Astrocyte (in vitro differentiated cells and primary cell): ENCODE data around the gene SVOPL. TPM values are rescaled to one million over a fixed set of nuclear protein-coding genes. Genes with fewer than 3 reads are reported as not detected.
"Not testable (repeated sequence)": the region's sequence is repeated elsewhere in the genome, so short reads cannot be mapped to it uniquely, and the experiment has no call there.

ENCODE experiments used
- DNase-seq: peaks from one replicate; pipeline ENCODE4 v3.0.0-alpha.2; 2010; ENCODE audit warnings: low read depth
- FAIRE-seq: peaks from 2 replicates; lab custom pipeline; 2011; peaks lifted over from hg19 to GRCh38; lab: Jason Lieb, UNC
- H2AFZ ChIP-seq: 2 replicates; pipeline ENCODE4 v1.6.0; 2012; ENCODE audit warnings: low read depth, low read length, inconsistent platforms
- H3K27ac ChIP-seq: 2 replicates; pipeline ENCODE4 v1.5.1; 2011; ENCODE audit warnings: low read depth, low read length, inconsistent platforms
- H3K27me3 ChIP-seq: 2 replicates; pipeline ENCODE4 v1.6.0; 2011; ENCODE audit warnings: low read length, inconsistent platforms; ENCODE audit not compliant: insufficient read depth
- H3K36me3 ChIP-seq: 2 replicates; pipeline ENCODE4 v1.5.1; 2011; ENCODE audit warnings: low read length, inconsistent platforms; ENCODE audit not compliant: insufficient read depth
- H3K4me1 ChIP-seq: 2 replicates; pipeline ENCODE4 v1.5.1; 2011; ENCODE audit warnings: low read length, inconsistent platforms; ENCODE audit not compliant: insufficient read depth
- H3K4me2 ChIP-seq: 2 replicates; pipeline ENCODE4 v1.6.0; 2012; ENCODE audit warnings: low read length, inconsistent platforms
- H3K4me3 ChIP-seq: 2 replicates; pipeline ENCODE4 v1.5.1; 2011; ENCODE audit warnings: low read depth, mild to moderate bottlenecking, low read length, inconsistent platforms; ENCODE audit not compliant: insufficient read depth
- H3K79me2 ChIP-seq: 2 replicates; pipeline ENCODE4 v1.6.0; 2012; ENCODE audit warnings: mild to moderate bottlenecking, low read length, inconsistent platforms; ENCODE audit not compliant: insufficient read depth
- H3K9ac ChIP-seq: 2 replicates; pipeline ENCODE4 v1.6.0; 2012; ENCODE audit warnings: mild to moderate bottlenecking, low read length, inconsistent platforms
- H3K9me3 ChIP-seq: 2 replicates; pipeline ENCODE4 v1.5.1; 2012; ENCODE audit warnings: low read depth, mild to moderate bottlenecking, low read length, inconsistent platforms; ENCODE audit not compliant: insufficient read depth
- H4K20me1 ChIP-seq: 2 replicates; pipeline ENCODE4 v1.6.0; 2012; ENCODE audit warnings: low read length, inconsistent platforms; ENCODE audit not compliant: insufficient read depth
- H3K27ac Mint-ChIP-seq: one replicate; pipeline ENCODE4 v1.8.0; 2021; ENCODE audit warnings: mild to moderate bottlenecking, mixed read lengths; ENCODE audit not compliant: unreplicated experiment
- H3K27me3 Mint-ChIP-seq: one replicate; pipeline ENCODE4 v1.8.0; 2021; ENCODE audit warnings: low read depth, mixed read lengths; ENCODE audit not compliant: unreplicated experiment
- H3K36me3 Mint-ChIP-seq: one replicate; pipeline ENCODE4 v1.8.0; 2021; ENCODE audit warnings: low read depth, mixed read lengths; ENCODE audit not compliant: unreplicated experiment
- H3K4me1 Mint-ChIP-seq: one replicate; pipeline ENCODE4 v1.8.0; 2021; ENCODE audit warnings: low read depth, mixed read lengths; ENCODE audit not compliant: unreplicated experiment
- H3K4me3 Mint-ChIP-seq: one replicate; pipeline ENCODE4 v1.8.0; 2021; ENCODE audit warnings: mild to moderate bottlenecking, moderate library complexity, mixed read lengths; ENCODE audit not compliant: unreplicated experiment
- H3K9me3 Mint-ChIP-seq: one replicate; pipeline ENCODE4 v1.8.0; 2021; ENCODE audit warnings: mild to moderate bottlenecking, mixed read lengths; ENCODE audit not compliant: unreplicated experiment
- CTCF ChIP-seq: IDR thresholded peaks from 2 replicates; pipeline ENCODE4 v1.5.1; 2011; ENCODE audit warnings: low read depth, mild to moderate bottlenecking, inconsistent platforms, low read length, moderate library complexity; ENCODE audit not compliant: insufficient read depth
- EZH2 ChIP-seq: IDR thresholded peaks from 2 replicates; pipeline ENCODE4 v1.6.1; 2012; ENCODE audit warnings: mild to moderate bottlenecking, low read length, inconsistent platforms; ENCODE audit not compliant: insufficient read depth
- total RNA-seq: library from RNA; stranded (reverse); gene quantifications from 2 replicates; pipeline ENCODE4 v1.2.1, GENCODE V29; 2021

SVOPL gene
- total RNA-seq, 1 donor from 2014 or later, result 0.34 TPM

GRCh38 chr7:138691178-138691577, 10.0 kb downstream of the SVOPL start:
- H3K9ac ChIP-seq, result no peak overlapping the region
- no peak overlapping the region for H3K27ac Mint-ChIP-seq
- no peaks in the 10 kb centered on the region for H3K36me3 ChIP-seq
- peaks cover 3% of the 10 kb centered on the region for H3K9me3 Mint-ChIP-seq
- no peaks in the 10 kb centered on the region for H3K36me3 Mint-ChIP-seq
- DNase-seq, result no peak
- H3K27ac ChIP-seq, result no peak overlapping the region
- H3K4me3 ChIP-seq, result no peak overlapping the region
- no peaks in the 10 kb centered on the region for H4K20me1 ChIP-seq
- H3K27me3 Mint-ChIP-seq, result no peaks in the 10 kb centered on the region
- no peaks in the 10 kb centered on the region for H3K4me1 ChIP-seq
- no peak overlapping the region for H3K4me3 Mint-ChIP-seq
- H2AFZ ChIP-seq, result no peak overlapping the region
- no peaks in the 10 kb centered on the region for H3K79me2 ChIP-seq
- H3K4me2 ChIP-seq, result no peak overlapping the region
- FAIRE-seq, result no peak
- TF ChIP-seq CTCF (no peak), EZH2 (no peak)
- no peaks in the 10 kb centered on the region for H3K27me3 ChIP-seq
- no peaks in the 10 kb centered on the region for H3K4me1 Mint-ChIP-seq
- no peaks in the 10 kb centered on the region for H3K9me3 ChIP-seq

- TF ChIP-seq EZH2 (no peak), CTCF (no peak)
- no peaks in the 10 kb centered on the region for H3K4me1 ChIP-seq
- no peak overlapping the region for H3K27ac Mint-ChIP-seq
- FAIRE-seq, result no peak
- H3K4me2 ChIP-seq, result no peak overlapping the region
- no peak overlapping the region for H3K4me3 ChIP-seq
- no peaks in the 10 kb centered on the region for H3K27me3 Mint-ChIP-seq
- no peak for DNase-seq
- H4K20me1 ChIP-seq, result no peaks in the 10 kb centered on the region
- no peaks in the 10 kb centered on the region for H3K27me3 ChIP-seq
- H3K36me3 ChIP-seq, result no peaks in the 10 kb centered on the region
- no peak overlapping the region for H3K27ac ChIP-seq
- no peak overlapping the region for H3K9ac ChIP-seq
- H3K36me3 Mint-ChIP-seq, result no peaks in the 10 kb centered on the region
- H3K79me2 ChIP-seq, result no peaks in the 10 kb centered on the region
- H3K4me1 Mint-ChIP-seq, result no peaks in the 10 kb centered on the region
- H2AFZ ChIP-seq, result no peak overlapping the region
- H3K9me3 ChIP-seq, result no peaks in the 10 kb centered on the region
- peaks cover 3% of the 10 kb centered on the region for H3K9me3 Mint-ChIP-seq
- H3K4me3 Mint-ChIP-seq, result no peak overlapping the region
These were observed 10.7 kb downstream of the SVOPL start for GRCh38 chr7:138690495-138690894.

- not testable (repeated sequence) for H3K4me3 Mint-ChIP-seq, H3K9me3 ChIP-seq, FAIRE-seq, H3K36me3 Mint-ChIP-seq, H4K20me1 ChIP-seq, DNase-seq, H3K27me3 ChIP-seq, H3K4me1 ChIP-seq, H3K27ac Mint-ChIP-seq, H3K4me3 ChIP-seq, H3K9me3 Mint-ChIP-seq, H3K4me1 Mint-ChIP-seq, H3K4me2 ChIP-seq, H3K36me3 ChIP-seq, H3K27ac ChIP-seq, H3K79me2 ChIP-seq, H3K9ac ChIP-seq, H2AFZ ChIP-seq, H3K27me3 Mint-ChIP-seq
These were observed 13.1 kb downstream of the SVOPL start for GRCh38 chr7:138688037-138688436.
